Stimulated activated CD8-positive, alpha-beta memory T cell treated with anti-CD3 and anti-CD28 coated beads, Interleukin-7, amount 100 ng/mL, for 24 hours (primary cell): ENCODE measurements around the gene FUOM.

ENCODE experiments used
- DNase-seq: peaks from one replicate; pipeline ENCODE4 v3.0.0-alpha.2; 2020; ENCODE audit warnings: low read depth

FUOM gene

DNA sequence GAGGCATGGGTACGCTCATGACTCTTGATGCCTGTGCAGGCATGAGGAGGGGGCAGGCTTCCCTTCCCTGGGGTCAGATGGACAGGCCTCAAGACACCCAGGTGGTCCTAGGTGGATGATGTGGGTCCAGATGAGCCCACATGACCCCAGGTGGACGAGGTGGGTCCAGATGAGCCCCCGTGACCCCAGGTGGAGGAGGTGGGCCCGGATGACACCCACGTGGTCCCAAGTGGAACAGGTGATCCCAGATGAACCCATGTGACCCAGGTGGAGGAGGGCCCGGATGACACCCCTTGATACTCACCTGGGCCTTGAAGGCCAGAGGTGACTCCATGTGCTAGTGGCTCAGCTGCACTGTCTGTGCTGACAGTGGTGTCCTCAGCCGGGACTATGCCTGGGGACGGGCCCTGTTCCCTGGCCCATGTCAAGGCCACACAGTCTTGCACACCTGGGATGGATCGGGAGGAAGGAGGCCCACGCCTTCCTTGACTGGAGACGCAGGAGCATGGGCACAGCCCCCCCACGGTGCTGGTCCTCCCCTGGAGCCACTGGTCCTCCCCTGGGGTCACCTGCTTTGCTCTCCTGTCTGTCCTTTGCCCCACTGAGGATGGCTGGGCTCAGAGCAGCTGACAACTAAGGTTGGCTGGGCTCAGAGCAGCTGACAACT lies 7.4 kb downstream of the FUOM start:
- DNase-seq: no peak

DNA sequence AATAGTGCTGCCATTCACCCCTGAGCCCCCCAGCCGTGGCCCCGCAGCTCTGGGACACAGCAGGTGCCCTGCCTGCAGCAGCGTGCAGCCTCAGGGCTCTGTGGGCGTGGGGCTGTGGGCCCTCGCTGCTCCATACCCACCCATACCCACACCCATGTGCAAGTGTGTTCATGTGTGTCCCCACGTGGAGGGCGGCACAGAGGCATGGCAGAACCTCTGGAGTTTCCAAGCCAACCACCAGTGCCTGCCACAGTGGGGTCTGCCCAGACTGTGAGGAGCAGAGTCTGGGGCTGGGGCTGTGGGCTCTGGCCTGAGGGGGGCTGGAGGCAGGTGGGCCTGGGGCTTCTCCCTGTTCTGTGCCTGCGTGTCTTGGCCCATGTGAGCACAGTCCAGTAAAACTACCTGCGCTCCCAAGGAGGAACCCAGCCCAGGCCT lies 8.2 kb downstream of the FUOM start:
- no peak for DNase-seq

DNA sequence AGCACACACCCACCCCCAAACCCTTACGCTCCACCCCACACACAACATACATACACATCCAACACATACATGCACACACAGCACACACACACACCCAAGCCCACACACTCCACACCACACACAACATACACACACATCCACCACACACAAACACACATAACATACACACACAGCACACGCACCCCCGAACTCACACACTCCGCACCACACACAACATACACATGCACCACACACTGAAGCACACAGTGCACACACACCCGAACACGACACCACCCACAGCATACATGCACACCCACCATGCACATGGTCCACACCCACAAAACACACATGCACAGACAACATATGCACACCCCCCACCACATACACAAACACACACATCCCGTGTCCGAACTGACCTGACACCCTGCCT lies 8.7 kb downstream of the FUOM start:
- no peak for DNase-seq

DNA sequence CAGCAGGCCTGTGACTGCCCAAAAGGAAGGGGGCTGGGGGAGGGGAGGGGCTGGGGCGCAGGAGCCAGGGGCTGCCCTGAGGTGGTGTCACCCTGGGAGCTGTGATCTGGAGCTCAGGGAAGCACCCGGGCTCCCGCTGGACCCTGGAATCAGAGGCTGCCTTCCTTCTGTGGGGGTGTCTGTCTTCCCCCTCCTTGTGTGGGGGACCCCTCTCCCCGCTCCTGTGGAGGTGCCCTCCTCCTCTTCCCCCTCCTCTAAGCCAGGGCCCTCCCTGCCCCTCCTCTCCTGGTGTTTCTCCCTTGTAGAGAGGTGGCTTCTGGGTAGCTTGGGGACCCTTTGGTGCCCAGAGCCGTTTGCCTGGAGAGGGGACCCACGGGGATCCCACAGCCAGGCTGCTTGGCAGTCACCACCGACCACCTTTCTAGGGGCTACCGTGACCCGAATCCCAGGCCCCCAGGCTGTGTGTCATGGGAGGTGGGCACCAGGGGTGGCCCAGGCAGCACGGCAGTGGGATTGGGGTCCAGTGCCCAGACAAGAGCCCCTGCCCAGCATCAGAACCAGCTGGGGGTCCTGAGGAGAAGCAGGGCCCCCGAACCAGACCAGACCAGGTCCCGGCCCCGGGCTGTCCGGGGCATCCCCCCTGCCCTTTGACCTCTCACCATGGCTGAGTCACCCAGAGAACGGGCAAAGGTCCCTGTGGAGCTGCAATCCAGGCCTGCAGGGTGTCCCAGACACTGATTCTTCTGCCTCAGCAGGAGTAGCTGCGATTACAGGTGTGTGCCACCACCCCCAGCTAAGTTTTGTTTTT lies 9.9 kb downstream of the FUOM start:
- DNase-seq: no peak

DNA sequence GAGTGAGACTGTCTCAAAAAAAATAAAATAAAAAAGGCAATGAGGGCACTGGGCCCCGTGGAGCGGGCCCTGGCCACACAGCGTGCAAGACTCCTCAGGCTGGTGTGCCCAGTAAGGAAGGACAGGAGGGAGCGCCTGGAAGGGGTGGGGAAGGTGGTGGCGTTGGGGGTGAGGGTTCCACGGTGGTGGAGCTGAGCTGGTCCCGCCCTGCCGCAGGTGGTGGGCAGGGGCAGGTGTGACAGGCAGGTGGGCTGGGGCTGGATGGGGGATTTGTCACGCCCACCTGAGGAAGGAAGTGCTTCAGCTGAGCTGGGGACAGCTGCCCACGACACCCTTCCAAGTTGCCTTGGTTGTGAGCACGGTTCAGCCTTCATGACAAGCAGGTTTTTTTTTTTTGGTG lies 11.4 kb downstream of the FUOM start:
- no peak for DNase-seq

DNA sequence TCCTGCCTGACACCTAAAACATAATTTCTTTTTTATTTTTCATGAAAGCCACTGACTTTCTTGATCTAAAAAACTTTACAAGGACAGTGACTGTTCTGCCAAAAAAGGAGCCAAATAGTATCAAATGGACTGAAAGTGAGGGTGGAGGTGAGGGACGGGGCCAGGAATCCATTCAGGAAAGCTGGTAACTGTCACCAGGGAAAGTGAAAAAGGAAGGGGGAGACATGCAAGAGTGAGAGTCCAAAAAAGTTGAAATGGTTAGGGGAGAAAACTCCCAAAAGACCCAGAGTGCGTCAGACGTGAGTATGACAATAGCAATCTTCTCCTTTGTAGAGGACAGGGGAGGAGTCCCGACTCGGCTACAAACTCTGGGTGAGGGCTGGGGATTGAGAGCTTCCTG lies 13.6 kb downstream of the FUOM start:
- DNase-seq: no peak

DNA sequence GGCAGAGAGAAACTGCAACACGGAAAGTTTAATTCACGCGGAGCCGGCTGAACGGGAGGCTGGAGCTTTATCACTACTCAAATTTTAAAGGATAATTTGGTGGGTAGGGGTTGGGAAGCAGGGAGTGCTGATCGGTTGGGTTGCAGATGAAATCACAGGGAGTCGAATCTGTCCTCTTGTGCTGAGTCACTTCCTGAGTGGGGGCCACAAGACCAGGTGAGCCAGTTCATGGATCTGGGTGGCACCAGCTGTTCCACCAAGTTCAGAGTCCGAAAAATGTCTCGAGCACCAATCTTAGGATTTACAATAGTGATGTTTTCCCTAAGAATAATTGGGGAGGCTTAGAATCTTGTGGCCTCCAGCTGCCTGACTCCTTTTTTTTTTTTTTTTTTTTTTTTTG lies 14.3 kb downstream of the FUOM start:
- DNase-seq: no peak

DNA sequence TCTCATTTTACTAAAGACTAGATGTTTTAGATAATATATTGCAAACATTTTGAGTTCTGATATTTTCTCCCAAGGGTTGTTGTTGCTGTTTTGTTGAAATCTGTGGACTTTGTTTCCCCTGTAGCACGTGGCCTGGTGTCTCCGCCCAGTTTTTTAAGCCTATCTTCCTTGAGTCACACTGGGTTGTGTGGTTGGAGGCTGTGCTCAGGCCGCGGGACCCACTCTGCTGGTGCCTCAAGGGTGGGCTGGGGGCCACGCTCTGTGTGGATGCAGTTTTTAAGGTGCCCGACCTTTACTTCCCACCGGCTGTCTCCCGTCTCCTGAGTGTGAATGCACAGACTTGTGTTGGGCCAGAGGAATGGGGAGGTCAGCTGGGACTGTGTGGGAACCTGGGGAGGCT lies 14.9 kb downstream of the FUOM start:
- DNase-seq: no peak

DNA sequence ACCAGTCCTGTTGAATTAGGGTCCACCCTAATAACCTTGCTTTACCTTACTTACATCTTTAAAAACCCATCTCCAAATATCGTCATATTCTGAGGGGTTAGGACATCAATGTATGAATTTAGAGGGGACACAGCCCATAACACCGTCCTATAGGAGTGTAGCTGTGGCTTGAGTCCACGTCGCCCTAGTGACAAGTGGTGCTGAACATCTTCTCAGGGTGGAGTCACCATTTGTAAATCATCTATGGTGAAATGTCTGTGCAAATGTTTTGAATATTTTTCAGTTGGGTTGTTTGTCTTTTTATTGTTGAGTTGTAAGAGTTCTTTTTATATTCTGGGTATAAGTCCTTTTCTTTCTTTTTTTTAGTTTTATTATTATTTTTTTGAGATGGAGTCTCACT lies 15.8 kb downstream of the FUOM start:
- DNase-seq: no peak

DNA sequence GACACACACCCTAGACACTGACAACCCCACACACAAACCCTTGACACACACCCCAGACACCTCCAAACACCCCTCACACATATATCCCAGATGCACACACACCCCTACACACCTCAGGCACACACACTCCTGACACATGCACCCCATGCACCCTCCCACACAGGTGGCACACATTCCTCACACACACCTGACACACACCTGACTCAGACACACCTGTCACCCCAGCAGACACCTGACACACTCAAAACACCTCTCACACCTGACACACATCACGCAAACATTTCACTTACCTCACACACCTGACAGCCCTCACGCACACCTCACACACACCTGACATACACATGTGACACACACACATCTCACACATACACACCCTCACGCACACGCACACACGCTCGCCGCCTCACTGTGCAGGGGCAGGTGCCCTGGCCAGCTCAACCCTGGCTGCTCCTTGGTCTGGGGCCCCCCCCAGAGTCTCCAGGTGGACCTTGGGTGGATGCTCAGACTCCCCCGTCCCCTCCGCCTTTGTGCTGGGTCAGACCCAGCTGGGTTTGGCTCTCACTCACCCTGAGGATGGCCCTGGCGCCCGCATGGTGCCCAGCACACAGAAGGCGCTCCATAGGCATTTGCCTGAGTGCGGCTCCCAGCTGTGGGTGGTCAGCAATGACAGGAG lies 18.0 kb downstream of the FUOM start:
- DNase-seq: no peak

DNA sequence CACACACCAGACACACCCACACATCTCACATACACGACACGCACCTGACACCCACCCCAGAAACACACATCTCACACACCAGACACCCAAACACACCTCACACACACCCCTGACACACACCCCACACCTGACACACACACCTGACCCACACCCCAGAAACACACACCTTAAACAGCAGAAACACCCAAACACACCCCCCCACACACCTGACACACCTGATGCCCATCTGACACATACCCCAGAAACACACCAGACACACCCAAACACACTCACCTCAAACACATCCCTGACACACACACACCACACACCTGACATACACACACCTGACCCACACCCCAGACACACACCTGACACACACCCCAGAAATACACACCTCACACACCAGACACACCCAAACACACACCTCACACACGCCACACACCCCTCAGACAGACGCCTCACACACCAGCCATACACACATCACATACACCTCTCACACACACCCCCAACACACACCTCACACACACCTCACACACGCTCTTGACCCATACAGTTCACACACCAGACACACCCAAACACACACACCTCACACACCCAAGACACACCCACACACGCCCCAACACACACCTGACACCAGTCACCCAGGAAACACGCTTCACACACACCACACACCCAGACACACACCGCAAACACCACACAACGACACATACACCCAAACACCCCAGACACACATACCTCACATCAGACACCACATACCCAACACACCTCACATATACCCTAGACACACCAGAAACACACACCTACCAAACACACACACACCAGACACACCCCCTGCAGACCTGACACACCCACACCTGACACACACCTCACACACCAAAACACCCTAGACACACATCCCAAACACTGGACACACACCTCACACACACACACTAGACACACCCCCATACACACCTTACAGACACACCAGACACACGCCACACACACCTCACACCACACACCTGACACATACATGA lies 19.4 kb downstream of the FUOM start:
- DNase-seq: no peak

DNA sequence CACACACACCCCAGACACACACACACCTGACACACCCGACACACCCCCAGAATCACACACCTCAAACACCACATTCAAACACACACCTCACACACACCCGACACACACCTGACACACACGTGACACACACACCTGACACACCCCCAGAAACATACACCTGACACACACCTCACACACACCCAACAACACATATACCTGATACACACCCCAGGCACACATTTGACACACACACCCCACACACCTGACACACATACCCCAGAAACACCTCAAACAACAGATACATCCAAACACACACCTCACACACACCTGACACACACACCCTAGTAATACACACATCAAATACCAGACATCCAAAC lies 20.5 kb downstream of the FUOM start:
- DNase-seq: no peak

DNA sequence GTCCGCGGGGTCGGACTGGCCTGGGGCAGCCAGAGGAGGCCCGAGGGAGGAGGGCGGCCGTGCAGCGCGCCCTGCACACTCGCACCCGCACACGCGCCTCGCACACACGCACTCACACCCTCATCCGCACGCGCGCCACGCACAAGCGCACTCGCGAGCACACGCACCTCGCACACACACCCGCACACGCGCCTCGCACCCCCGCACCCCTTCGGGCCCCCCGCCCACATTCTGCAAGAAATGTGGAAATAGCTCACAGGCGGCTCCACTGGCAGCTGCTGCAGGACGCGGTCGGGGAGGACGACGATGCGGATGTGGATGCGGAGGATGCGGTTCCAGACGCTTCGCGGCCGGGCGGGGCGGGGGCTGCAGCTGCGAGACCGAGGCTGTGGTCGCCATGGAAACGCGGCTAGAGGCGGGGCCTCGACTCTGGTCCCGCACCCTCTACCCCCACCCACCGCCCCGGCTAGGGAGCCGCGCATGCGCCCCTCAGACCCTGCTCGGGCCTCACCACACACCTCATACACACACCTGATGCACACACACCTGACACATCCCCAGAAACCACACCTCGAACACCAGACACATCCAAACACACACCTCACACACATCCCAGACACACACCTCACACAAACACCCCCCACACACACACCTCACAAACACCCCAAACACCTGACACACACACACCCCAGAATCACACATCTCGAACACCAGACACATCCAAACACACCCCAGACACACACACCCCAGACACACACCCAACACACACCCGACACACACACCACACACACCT lies 21.0 kb downstream of the FUOM start, which contains the start of gene CALY:
CALY (minus strand) TSS at position 320 of the 793 bp plus-strand sequence. CDS start 7,907 bp downstream, outside the sequence.
- peak; percentile 30 for DNase-seq

DNA sequence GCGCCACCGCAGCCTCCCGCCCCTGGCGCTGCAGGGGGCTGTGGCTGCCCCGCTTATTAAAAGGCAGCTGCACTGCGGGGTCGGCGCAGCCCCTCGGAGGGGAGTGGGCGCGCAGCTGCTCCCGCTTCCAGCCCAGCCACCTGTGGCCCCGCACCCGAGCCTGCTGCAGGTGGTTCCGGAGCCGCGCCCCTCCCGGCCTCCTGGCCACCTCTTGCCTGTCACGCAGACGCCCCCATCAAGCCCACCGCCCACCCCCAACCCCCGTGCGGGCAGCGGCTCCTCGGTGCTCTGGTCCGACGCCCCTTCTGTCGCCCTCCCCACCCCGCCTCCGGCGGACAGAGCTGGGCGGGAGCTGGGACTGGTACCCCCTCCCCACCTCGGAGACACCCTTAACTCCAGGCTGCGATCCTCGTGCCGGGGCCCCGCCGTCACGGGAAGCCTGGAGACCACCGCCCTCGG lies 21.7 kb downstream of the FUOM start:
- DNase-seq: no peak

DNA sequence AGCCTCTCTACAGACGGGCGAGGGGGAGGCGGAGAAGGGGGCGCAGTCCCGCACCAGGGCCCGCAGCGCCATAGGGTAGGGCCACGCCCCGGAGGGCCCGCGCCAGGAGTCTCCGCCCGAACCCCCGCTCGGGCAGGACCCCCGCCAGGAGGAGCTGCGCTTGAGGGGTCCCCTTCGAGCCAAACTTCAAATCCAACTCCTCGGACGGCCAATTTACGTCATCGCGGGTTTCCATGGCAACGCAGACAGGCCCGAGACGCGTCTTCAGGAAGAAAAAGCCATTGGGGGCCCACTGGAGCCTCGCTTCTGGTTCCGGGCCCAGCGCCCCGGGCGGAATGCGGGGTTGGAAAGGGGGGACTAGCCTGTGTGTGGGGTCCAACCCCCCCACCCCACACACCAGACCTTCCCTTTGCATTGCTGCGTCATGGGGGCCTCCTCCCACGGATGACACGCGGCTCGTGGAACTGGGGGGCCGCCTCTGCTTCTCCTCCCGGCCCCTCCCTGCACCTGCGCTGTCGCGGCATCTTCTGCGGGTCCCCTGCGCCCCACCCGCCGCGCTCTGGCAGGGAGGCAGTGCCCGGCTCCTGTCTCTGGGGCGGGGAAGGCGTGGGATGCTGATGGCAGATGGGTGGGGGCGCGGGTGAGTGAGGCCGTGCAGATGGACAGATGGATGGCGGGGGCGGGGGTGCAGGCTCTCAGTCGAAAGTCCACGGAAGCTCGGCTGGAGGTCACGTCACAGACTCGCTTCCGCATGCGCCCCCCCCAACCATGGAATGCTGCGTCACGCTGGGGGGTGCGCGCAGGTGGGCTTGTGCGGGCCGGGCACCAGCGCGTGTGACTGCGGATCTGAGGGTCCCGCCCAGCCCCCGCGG lies 22.3 kb downstream of the FUOM start:
- DNase-seq: peak; percentile 54

DNA sequence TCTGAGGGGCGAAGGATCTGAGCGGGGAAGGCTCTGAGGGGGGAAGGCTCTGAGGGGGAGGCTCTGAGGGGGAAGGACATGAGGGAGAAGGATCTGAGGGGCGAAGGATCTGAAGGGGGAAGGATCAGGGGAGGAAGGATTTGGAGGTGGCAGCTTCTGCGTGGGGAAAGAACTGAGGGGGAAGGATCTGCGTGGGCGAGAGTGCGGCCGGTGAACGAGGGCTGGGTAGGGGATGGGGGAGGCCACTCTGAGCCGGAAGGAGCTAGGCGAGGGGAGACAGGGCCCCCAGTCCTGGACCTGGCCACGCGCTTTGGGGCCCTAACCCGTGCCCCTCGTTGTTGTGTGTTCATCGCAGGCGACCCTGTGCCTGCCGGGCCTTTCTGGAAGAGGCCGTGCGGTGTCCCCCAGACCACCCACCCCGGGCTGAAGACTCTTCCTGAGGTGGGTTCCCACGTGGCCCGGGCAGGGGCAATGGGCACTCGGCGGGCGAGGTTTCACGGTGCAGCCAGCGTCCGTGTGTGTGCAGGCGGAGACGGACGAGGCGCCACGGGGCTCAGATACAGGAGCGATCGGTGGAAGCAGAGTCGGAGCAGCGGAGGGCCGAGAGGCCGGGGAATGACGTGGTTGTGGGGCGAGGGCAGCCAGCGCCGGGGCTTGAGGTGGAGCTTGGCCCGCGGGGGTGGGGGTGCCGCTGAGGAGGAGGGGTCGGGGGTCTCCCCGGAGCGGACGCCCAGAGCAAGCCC lies 23.1 kb downstream of the FUOM start:
- no peak for DNase-seq

DNA sequence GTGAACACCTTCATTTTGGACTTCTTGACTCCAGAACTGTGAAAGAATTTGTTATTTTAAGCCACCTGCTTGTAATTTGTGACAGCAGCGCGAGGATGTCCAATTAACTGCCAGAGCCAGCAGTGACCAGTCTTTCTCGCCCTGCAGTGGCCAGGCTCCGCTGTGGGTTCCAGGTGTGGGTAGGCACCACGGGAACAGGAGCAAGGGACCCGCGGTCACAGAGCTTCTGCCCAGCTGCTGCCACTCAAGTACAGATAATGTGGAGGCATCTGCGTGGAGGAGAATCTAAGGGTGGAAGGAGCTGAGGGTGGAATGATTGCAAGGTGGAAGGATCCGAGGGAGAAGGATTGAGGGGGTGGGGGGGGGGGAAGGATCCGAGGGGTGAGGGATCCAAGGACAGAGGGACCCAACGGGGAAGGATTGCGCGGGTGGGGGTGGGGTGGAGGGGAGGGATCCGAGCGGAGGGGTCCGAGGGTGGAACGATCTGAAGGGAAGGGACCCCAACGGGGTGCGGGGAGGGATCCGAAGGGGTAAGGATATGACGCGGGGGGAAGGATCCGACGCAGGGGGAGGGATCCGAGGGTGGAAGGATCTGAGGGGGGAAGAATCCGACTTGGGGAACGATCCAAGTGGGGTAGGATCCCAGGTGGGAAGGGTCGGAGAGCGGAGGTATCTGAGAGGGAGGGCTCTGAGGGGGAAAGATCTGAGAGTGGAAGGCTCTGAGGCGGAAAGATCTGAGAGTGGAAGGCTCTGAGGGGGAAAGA lies 24.7 kb downstream of the FUOM start:
- no peak for DNase-seq

DNA sequence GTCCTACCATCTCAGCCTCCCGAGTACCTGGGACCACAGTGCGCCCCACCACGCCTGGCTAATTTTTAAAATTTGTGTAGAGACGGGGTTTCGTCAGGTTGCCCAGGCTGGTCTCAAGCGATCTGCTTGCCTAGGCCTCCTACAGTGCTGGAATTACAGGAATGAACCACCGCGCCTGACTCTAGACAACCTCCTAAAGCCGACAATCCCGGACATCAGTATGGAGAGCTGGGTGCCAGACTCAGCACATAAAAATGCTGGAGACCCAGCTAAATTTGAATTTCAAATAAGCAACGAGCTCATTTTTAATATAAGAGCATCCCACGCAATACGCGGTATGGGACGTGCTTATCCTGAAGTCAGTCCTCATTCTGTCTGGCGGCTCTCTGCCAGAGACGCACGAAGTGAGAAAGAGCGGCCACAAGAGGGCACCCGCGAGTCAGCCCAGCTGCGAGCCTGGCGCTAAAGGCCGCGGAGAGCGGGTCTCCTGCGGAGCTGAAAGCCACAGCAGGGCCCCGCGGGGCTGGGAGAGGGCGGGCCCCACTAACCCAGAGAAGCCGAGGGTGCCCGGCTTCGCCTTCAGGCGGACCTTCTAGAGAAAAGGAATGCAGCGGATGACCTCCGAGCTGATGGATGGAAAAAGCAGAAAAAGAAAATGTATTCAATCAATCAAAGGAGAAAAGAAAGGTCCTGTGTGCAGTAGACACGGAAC lies 28.2 kb downstream of the FUOM start:
- peak; percentile 74 for DNase-seq
